ENCODE results near the gene UCN3.
A peak's percentile ranks its signal among the peaks of the same experiment; 100 is the strongest.
"Not testable (repeated sequence)": the region's sequence is repeated elsewhere in the genome, so short reads cannot be mapped to it uniquely, and the experiment has no call there.

Gene UCN3

GRCh38 chr10:5369362-5370158, 4.8 kb downstream of the UCN3 start:
- no peak for DNase-seq (ENCODE audit: low spot score)

DNA sequence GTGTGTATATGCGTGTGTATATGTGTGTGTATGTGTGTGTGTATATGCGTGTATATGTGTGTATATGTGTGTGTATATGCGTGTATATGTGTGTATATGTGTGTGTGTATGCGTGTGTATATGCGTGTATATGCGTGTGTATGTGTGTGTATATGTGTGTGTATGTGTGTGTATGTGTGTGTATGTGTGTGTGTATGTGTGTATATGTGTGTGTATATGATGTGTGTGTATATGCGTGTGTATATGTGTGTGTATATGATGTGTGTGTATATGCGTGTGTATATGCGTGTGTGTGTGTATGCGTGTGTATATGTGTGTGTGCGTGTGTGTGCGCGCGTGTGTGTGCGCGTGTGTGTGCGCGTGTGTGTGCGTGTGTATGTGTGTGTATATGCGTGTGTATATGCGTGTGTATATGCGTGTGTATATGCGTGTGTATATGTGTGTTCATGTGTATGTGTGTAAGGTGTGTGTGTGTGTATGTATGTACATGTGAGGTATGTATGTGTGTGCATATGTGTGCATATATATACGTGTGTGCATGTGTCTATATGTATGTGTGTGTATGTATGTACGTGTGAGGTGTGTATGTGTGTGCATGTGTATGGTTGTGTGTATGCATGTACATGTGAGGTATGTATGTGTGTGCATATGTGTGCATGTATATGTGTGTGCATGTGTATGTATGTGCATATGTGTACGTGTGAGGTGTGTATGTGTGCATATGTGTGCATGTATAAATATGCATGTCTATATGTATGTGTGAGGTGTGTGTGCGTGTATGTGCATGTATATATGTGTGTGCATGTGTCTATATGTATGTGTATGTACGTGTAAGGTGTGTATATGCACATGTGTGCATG, 6.0 kb downstream of the UCN3 start:
- no peak for DNase-seq (ENCODE audit: low spot score)

GRCh38 chr10:5373307-5373706, 8.5 kb downstream of the UCN3 start:
- DNase-seq (ENCODE audit: low spot score) = no peak

DNA sequence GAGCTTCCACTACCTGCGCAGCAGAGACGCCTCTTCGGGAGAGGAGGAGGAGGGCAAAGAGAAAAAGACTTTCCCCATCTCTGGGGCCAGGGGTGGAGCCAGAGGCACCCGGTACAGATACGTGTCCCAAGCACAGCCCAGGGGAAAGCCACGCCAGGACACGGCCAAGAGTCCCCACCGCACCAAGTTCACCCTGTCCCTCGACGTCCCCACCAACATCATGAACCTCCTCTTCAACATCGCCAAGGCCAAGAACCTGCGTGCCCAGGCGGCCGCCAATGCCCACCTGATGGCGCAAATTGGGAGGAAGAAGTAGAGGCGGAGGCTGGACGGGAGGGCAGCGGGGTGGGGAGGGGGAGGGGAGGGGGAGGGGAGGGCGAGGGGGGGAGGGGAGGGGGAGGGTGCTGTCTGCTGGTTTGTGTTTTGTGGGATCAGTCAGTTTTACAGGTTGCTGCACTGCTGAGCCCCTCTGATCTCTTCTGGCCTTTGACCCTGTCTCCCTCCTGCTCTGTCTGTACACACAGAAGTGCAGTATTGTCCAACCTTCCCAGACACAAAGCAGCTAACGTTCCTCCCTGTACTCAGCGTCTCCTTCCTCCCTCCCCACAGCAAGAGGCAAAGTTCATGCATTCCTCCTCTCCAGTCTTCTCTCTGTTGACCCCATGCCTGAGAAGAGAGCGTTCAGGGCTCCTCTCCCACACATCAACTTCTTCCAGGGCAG, 9.3 kb downstream of the UCN3 start:
- no peak for DNase-seq (ENCODE audit: low spot score)

DNA sequence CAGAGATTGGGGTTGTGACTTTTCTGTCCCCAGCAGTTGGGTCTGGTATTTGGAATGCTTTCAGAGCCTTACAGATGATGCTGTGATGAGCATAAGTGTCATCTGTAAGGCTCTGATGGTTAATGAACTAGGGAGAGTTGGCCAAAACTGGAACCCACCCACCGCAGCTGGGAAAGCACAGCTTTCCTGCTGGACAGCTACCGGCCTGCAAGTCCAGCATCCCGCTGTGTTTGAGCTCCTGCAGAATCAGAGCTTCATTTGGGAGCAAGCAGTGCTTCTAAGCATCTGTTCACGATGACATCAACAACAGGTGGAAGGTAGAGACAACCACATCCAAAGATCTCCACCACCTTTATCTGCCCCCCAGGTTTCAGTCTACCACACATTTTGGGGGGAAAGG, 11.7 kb downstream of the UCN3 start:
- no peak for DNase-seq (ENCODE audit: low spot score)

- DNase-seq (ENCODE audit: low spot score) = not testable (repeated sequence)
These were observed 14.4 kb downstream of the UCN3 start for GRCh38 chr10:5379202-5379601.

GRCh38 chr10:5380395-5380794, 15.6 kb downstream of the UCN3 start:
- not testable (repeated sequence) for DNase-seq (ENCODE audit: low spot score)

DNA sequence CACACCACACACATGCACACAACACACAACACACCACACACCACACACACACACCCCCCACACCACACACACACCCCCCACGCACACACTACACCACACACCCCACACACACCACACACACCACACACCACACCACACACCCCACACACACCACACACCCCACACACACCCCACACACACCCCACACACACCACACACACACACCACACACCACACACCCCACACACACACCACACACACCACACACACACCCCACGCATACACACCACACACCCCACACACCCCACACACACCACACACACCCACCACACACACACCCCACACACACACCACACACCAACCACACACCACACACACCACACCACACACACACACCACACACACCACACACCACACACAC, 16.4 kb downstream of the UCN3 start:
- DNase-seq (ENCODE audit: low spot score) = no peak

GRCh38 chr10:5385224-5385623, 20.5 kb downstream of the UCN3 start:
- DNase-seq (ENCODE audit: low spot score) = no peak

DNA sequence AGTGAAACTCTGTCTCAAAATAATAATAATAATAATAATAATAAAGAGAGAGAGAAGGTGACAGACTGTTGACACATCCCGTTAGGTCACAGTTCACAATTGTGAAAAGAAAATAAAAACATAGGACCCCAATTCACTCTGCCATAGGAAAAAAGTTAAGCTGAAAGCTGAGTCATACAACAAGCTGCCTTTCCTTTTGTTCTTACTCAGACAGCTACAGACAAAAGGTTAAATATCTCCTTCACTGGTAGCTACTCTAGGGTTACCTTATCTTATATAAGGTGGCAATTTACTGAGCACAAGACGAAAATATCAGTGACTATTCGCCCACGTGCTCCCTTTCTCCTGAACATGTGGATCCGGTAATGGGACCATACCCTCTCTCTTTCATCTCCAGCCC, 22.4 kb downstream of the UCN3 start:
- peak; percentile 7 for DNase-seq (ENCODE audit: low spot score)

DNA sequence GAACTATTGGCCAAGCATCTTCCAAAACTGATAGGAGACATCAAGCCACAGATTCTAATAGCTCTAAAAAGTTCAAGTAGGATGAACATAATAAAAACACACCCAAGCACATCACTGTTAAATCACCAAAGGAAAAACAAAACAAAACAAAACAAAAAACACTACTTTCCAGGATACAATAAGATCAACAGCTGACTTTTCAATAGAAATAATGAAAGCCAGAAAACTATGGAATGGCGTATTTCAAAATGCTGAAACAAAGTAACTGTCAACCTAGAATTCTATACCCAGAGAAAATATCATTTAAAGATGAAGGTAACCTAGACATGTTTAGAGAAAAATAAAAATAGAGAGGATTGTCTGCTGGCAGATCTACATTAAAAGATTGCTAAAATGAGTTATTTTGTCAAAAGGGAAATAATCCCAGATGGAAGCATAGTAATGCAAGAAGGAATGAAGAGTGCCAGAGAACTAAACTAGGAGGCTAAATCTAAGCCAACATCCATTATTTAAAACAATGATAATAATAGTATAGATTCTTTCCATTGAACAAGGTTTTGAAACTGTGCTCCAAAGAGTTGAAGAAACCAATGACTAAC, 25.9 kb downstream of the UCN3 start:
- DNase-seq (ENCODE audit: low spot score) = no peak

DNA sequence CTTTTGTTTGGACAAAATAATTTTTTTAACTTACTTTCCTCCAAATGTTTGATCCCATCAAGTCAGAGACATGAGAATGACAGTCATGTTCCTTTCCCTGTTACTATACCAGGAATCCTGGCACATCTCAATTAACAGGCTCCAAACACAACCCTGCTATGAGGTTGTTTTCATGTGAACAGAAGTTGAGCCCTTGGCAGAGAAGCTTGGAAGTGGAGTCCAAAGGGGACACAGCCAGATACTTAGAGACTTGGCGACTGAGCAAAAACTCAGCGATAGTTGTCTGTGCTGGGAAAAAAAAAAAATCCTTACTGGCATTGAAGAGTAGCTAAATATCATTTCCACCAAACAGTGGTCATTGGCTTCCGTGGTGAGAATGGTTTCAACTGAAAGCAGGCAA, 27.0 kb downstream of the UCN3 start:
- no peak for DNase-seq (ENCODE audit: low spot score)

DNA sequence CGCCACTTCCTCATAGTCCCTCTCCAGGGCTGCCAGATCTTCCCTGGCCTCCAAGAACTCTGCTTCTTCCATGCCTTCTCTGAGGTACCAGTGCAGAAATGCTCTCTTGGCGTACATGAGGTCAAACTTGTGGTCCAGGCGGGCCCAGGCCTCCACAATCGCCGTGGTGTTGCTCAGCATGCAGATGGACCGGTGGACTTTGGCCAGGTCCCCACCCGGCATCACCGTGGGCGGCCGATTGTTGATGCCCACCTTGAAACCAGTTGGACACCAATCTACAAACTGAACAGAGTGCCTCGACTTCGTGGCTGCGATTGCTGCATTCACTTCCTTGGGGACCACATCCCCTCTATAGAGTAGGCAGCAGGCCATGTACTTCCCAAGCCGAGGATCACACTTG, 28.8 kb downstream of the UCN3 start:
- no peak for DNase-seq (ENCODE audit: low spot score)

DNA sequence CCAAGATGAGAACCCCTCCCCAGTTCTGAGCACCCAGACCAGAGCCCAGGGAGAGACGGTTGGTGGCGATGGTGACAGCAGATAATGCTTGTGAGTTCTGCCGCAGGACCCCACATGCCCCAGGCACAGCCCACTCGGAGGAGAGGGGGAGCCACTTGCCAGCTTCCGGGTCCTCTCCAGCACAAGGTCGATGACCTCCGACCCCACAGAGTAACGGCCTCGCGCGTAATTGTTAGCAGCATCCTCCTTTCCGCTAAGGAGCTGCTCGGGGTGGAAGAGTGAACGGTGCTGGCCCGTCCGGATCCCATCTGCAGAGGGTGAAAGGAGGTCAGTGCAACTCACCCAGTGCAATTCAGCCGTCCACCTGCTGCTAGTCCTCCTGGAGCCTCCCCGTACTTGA, 30.4 kb downstream of the UCN3 start:
- DNase-seq (ENCODE audit: low spot score) = no peak

DNA sequence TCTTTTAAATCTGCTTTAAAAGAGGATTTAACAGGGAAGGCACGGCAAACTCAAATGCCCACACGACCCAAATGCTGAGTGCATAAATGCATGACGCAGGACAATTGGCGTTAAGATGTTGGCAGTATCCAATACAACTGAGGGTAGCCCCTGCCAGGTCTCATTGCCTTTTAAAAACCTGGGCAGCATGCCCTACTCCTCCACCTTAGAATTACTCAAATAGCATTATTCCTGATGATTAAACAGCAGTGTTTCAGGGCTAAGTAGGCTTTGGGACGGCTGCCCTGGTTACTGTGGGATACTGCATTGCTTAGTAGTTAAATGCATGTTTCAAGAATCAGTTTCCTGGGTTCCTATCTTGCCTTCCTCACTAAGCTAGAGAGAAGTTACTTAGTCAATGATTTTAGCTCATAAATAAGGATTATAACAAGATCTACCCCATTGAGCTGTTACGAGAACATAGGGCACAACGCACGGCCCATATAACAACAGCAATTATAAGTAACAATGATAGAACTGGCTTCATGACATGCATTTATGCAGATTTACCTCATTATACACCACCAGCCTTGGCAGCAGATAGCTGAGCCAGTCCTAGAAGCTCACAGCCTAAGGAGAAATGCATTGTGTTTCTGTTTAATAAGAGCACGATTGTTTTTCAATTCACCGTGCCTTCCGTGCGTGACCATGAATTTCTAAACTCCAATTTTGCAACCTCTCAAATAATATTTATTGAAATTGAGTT, 32.0 kb downstream of the UCN3 start:
- DNase-seq (ENCODE audit: low spot score) = no peak

- no peak for DNase-seq (ENCODE audit: low spot score)
These were observed 34.6 kb downstream of the UCN3 start for GRCh38 chr10:5399332-5399731.

- no peak for DNase-seq (ENCODE audit: low spot score)
These were observed 35.9 kb downstream of the UCN3 start for GRCh38 chr10:5400468-5401240.

GRCh38 chr10:5402798-5403197, 38.0 kb downstream of the UCN3 start:
- no peak for DNase-seq (ENCODE audit: low spot score)

DNA sequence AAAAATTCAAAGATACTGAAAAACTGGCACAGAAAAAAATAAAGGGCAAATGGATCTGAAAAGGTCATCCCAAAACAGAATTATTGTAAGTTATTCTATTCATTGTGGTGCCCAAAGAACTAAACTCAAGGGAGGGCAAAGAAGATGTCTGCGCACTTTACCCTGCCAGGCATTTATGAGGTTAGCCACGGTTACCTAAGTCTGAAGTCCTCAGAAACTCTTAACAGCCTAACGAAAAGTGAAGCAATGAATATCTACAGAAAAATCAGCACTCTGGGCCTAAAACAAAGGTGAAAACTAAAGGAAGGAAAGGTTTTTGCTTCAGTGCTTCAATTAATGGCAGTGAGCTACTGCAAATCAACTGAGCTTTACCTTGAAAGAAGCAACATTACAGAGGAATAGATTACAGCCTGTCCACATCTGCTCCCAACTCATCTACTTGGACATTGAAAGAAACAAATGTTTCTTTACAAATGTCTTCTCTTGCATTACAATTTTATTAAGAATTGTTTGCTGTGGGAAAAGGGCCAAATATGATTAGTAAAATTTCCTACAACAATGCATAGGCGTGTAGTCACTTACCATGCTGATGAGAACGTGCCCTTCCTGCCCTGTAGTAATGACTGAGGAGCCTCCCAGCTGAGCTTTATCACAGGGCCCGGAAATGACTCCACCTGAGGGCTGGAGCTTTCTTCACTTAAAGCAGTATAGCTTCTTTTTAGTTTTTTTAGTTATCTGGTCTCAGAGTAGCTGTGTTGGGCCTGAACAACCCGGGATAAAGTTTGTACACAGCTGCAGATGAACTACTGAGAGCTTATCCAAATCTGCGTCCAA, 39.7 kb downstream of the UCN3 start, which contains the start of gene TUBAL3:
TUBAL3 (minus strand) TSS at position 621 of the 834 bp plus-strand sequence; CDS start at position 585, 36 bp downstream.
- DNase-seq (ENCODE audit: low spot score) = peak; percentile 63

GRCh38 chr10:5406918-5407317, 42.2 kb downstream of the UCN3 start:
- no peak for DNase-seq (ENCODE audit: low spot score)
